ENCODE results near the gene RAB7A. TPM values are rescaled to one million over a fixed set of nuclear protein-coding genes. Genes with fewer than 3 reads are reported as not detected.

Gene RAB7A
- total and polyA plus RNA-seq, 2 of the 8 experiments (the other 6 are each of a cell fraction or from before 2014, with no cell fraction given), result 179 to 195 TPM

DNA sequence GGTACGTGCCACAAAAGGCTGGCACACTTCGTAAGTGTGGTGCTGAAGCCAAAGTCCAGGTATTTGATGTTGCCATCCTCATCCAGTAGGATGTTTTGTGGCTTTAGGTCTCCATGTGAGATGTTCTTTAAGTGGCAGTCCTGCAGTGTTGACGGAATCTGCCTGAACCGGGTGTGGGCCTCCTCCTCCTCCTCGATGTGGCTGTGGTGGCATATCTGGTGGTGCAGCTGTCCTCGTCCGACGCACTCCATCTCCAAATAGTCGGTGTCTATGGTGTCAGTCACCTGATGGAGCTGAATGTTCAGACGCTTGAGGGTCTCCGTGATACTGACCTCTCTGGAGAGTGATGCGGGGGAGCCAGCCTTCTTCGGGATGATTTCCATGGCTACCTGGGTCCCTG is 123.0 kb downstream of the RAB7A start:
- Histone ChIP-seq H3K79me2 (ENCODE audit: control insufficient read depth in 1 of 2, insufficient read depth in 2 of 2, low read length in 2 of 2) (no peaks in the 10 kb centered on the region), H3K4me1 (replicated peaks in 1 of 4; ENCODE audit: control insufficient read depth in 3 of 4, insufficient read depth in 4 of 4, low read length in 3 of 4) (peaks cover 0 to 11% (median 9%) of the 10 kb centered on the region in 4 experiments; a peak in 4 of 7 replicates), H2BK12ac (ENCODE audit: low read depth, low read length) (no peak overlapping the region), H4K20me1 (replicated peaks in 1 of 2; ENCODE audit: control insufficient read depth in 1 of 2, insufficient read depth in 2 of 2, low read length in 2 of 2) (no peaks in the 10 kb centered on the region), H4K5ac (ENCODE audit: insufficient read length, low read depth, low read length) (no peak overlapping the region), H3K56ac (replicated peaks; ENCODE audit: insufficient read length, low read depth, low read length) (no peak overlapping the region), H2AFZ (ENCODE audit: low read length) (no peak overlapping the region), H3K23me2 (ENCODE audit: low read depth, low read length) (no peaks in the 10 kb centered on the region; the same call in 1 of the 2 replicates), H4K8ac (ENCODE audit: extremely low read depth, insufficient read depth, low read length) (no peak overlapping the region), H4K91ac (replicated peaks; ENCODE audit: insufficient read length, low read length) (no peak overlapping the region), H3K18ac (ENCODE audit: extremely low read depth, low read length) (no peak overlapping the region), H3K4ac (replicated peaks; ENCODE audit: insufficient read length, low read depth, low read length) (no peak overlapping the region), H3K14ac (ENCODE audit: insufficient read length) (no peak overlapping the region), H2BK5ac (ENCODE audit: low read depth, low read length) (no peak overlapping the region), H2BK20ac (ENCODE audit: low read length) (no peak overlapping the region), H3K4me2 (ENCODE audit: insufficient read depth in 1 of 2, low read depth in 2 of 2, low read length in 2 of 2) (no peak overlapping the region), H2BK120ac (replicated peaks; ENCODE audit: low read depth, low read length) (no peak overlapping the region), H2AK5ac (ENCODE audit: low read depth, low read length) (no peak overlapping the region), H3K23ac (ENCODE audit: insufficient read length) (no peak overlapping the region), H3K4me3 (ENCODE audit: extremely low read depth in 1 of 4, insufficient read depth in 2 of 4, low read depth in 3 of 4, low read length in 4 of 4) (no peak overlapping the region), H3K27ac (ENCODE audit: low read depth, low read length) (no peak overlapping the region), H3K9me3 (ENCODE audit: insufficient read depth in 2 of 2, low read depth in 1 of 2, low read length in 1 of 2) (peaks cover 4 to 22% of the 10 kb centered on the region in 2 experiments; a peak in 3 of 4 replicates), H3K36me3 (ENCODE audit: control insufficient read depth in 2 of 4, insufficient read depth in 4 of 4, low read length in 3 of 4) (no peaks in the 10 kb centered on the region), H3K79me1 (ENCODE audit: low read depth, low read length) (no peaks in the 10 kb centered on the region), H3K9ac (replicated peaks in 1 of 4; ENCODE audit: extremely low read depth in 1 of 4, low read depth in 3 of 4, low read length in 3 of 4) (no peak overlapping the region), H2BK15ac (ENCODE audit: low read length) (no peak overlapping the region), H3K27me3 (replicated peaks in 1 of 4; ENCODE audit: control insufficient read depth in 3 of 4, extremely low read depth in 1 of 4, insufficient read depth in 3 of 4, low read length in 3 of 4) (no peaks in the 10 kb centered on the region)
- FAIRE-seq, result no peak
- 95% methylated on average over 13 of the region's 13 CpGs; no CpG with 5 or more reads in 1 of the 2 experiments for WGBS, 2 experiments (ENCODE audit: extremely low coverage in 1 of 2, insufficient coverage in 1 of 2, insufficient read length in 1 of 2, insufficient replicate concordance in 2 of 2, low coverage in 1 of 2, low lambda C conversion rate in 2 of 2, missing lambda C conversion rate in 1 of 2)
- POLR2A ChIA-PET (ENCODE audit: partially characterized antibody), result interaction anchor here (1.4 kb wide), 1 partner anchor 231 kb away, joined by 3 read pairs; no protein-coding TSS in a partner anchor
- no peak for DNase-seq (ENCODE audit: low read depth in 1 of 2, low spot score in 2 of 2)
- CTCF ChIA-PET (ENCODE audit: partially characterized antibody), result interaction anchor here (1.2 kb wide), 1 partner anchor 169 kb away, joined by 4 read pairs; no protein-coding TSS in a partner anchor
- TF ChIP-seq JUN (IDR thresholded peaks at IDR 0.05; ENCODE audit: low read depth, low read length) (no peak), TBP (IDR thresholded peaks at IDR 0.05; ENCODE audit: low read depth, low read length) (no peak), KDM4A (IDR thresholded peaks at IDR 0.05; ENCODE audit: low read depth, low read length, severe bottlenecking) (no peak), CHD1 (IDR thresholded peaks at IDR 0.05; ENCODE audit: low read depth, low read length) (no peak), PHF8 (conservative IDR thresholded peaks at IDR 0.05; ENCODE audit: low read depth, low read length) (no peak), POU5F1 (IDR thresholded peaks at IDR 0.05; ENCODE audit: low read depth, low read length) (no peak), KDM5A (IDR thresholded peaks at IDR 0.05; ENCODE audit: low read length) (no peak), MAFK (IDR thresholded peaks at IDR 0.05; ENCODE audit: low read depth, low read length) (no peak), HDAC6 (IDR thresholded peaks at IDR 0.05; ENCODE audit: low read depth, low read length) (no peak), EGR1 (IDR thresholded peaks at IDR 0.05; ENCODE audit: borderline replicate concordance, low read depth, low read length) (no peak), CBX5 (IDR thresholded peaks at IDR 0.05; ENCODE audit: low read depth, low read length) (no peak), BACH1 (IDR thresholded peaks at IDR 0.05; ENCODE audit: low read length) (no peak)
- TF ChIP-seq, protein P1, sequence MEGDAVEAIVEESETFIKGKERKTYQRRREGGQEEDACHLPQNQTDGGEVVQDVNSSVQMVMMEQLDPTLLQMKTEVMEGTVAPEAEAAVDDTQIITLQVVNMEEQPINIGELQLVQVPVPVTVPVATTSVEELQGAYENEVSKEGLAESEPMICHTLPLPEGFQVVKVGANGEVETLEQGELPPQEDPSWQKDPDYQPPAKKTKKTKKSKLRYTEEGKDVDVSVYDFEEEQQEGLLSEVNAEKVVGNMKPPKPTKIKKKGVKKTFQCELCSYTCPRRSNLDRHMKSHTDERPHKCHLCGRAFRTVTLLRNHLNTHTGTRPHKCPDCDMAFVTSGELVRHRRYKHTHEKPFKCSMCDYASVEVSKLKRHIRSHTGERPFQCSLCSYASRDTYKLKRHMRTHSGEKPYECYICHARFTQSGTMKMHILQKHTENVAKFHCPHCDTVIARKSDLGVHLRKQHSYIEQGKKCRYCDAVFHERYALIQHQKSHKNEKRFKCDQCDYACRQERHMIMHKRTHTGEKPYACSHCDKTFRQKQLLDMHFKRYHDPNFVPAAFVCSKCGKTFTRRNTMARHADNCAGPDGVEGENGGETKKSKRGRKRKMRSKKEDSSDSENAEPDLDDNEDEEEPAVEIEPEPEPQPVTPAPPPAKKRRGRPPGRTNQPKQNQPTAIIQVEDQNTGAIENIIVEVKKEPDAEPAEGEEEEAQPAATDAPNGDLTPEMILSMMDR (IDR thresholded peaks at IDR 0.05; ENCODE audit: control extremely low read depth in 1 of 3, insufficient read depth in 1 of 3, low read depth in 1 of 3, low read length in 3 of 3), result no peak

Data from H1 (cell line).